Neuronal stem cell (in vitro differentiated cells): Measurements from ENCODE around the gene WWOX.

Experiments
- DNase-seq: peaks from one replicate; pipeline ENCODE4 v3.0.0-alpha.2; 2013; ENCODE audit warnings: low spot score
- H2AFZ ChIP-seq: one replicate; pipeline ENCODE4 v1.6.1; 2013; ENCODE audit warnings: mild to moderate bottlenecking, low read length, inconsistent platforms
- H2AK5ac ChIP-seq: 2 replicates; pipeline ENCODE4 v1.6.1; 2013; ENCODE audit warnings: low read depth, mild to moderate bottlenecking, inconsistent platforms, low read length, moderate library complexity, mixed read lengths
- H2BK120ac ChIP-seq: 2 replicates; pipeline ENCODE4 v1.6.1; 2013; ENCODE audit warnings: low read depth, mild to moderate bottlenecking, inconsistent platforms, low read length, moderate library complexity, mixed read lengths
- H2BK12ac ChIP-seq: one replicate; pipeline ENCODE4 v1.6.1; 2013; ENCODE audit warnings: low read length, inconsistent platforms
- H2BK15ac ChIP-seq: 2 replicates; pipeline ENCODE4 v1.6.1; 2013; ENCODE audit warnings: mild to moderate bottlenecking, low read length, inconsistent platforms, mixed read lengths
- H2BK5ac ChIP-seq: one replicate; pipeline ENCODE4 v1.6.1; 2013; ENCODE audit warnings: inconsistent platforms, mild to moderate bottlenecking, low read length, moderate library complexity
- H3K14ac ChIP-seq: one replicate; pipeline ENCODE4 v1.6.1; 2013; ENCODE audit warnings: low read length, inconsistent platforms
- H3K18ac ChIP-seq: 2 replicates; pipeline ENCODE4 v1.6.1; 2013; ENCODE audit warnings: low read length, inconsistent platforms
- H3K23ac ChIP-seq: 2 replicates; pipeline ENCODE4 v1.6.1; 2013; ENCODE audit warnings: low read depth, mild to moderate bottlenecking, mixed read lengths, low read length, inconsistent platforms; ENCODE audit not compliant: poor library complexity
- H3K27ac ChIP-seq: replicated peaks from 3 replicates; pipeline ENCODE4 v1.5.1; 2013; ENCODE audit warnings: low read length, inconsistent platforms
- H3K27me3 ChIP-seq, 3 experiments: 2 replicates each; pipeline ENCODE4 v1.6.1; 2013; ENCODE audit warnings: low read length in 3 of 3, mild to moderate bottlenecking in 2 of 3, inconsistent platforms in 1 of 3, low read depth in 1 of 3, mixed read lengths in 1 of 3, moderate library complexity in 1 of 3; ENCODE audit not compliant: control insufficient read depth in 3 of 3, insufficient read depth in 3 of 3
- H3K36me3 ChIP-seq, 2 donors: replicated peaks in 1 of 2; 2 replicates each; pipeline ENCODE4 v1.6.1; 2013; ENCODE audit warnings: low read length in 2 of 2; ENCODE audit not compliant: control insufficient read depth in 2 of 2, insufficient read depth in 2 of 2
- H3K4ac ChIP-seq: 2 replicates; pipeline ENCODE4 v1.6.1; 2013; ENCODE audit warnings: inconsistent platforms, mild to moderate bottlenecking, low read length, moderate library complexity
- H3K4me1 ChIP-seq, 2 donors: 1 replicate in 1 of 2; 2 replicates in 1 of 2; pipeline ENCODE4 v1.6.1; 2013; ENCODE audit warnings: low read length in 2 of 2, low read depth in 1 of 2; ENCODE audit not compliant: control insufficient read depth in 2 of 2, insufficient read depth in 1 of 2
- H3K4me2 ChIP-seq: one replicate; pipeline ENCODE4 v1.6.1; 2013; ENCODE audit warnings: mild to moderate bottlenecking, low read length, inconsistent platforms; ENCODE audit not compliant: insufficient read depth, poor library complexity, severe bottlenecking
- H3K4me3 ChIP-seq, 2 donors: 2 replicates each; pipeline ENCODE4 v1.5.1; 2013; ENCODE audit warnings: low read length in 2 of 2, mild to moderate bottlenecking in 2 of 2, inconsistent platforms in 1 of 2, moderate library complexity in 1 of 2
- H3K79me1 ChIP-seq: one replicate; pipeline ENCODE4 v1.6.1; 2013; ENCODE audit warnings: low read depth, mild to moderate bottlenecking, inconsistent platforms, low read length, moderate library complexity
- H3K9ac ChIP-seq: one replicate; pipeline ENCODE4 v1.6.1; 2013; ENCODE audit warnings: mild to moderate bottlenecking, low read depth, low read length, inconsistent platforms; ENCODE audit not compliant: poor library complexity
- H3K9me3 ChIP-seq, 2 donors: replicated peaks in 1 of 2; 2 replicates each; pipeline versions ENCODE3 to v1.6.1; 2013; ENCODE audit warnings: low read length in 2 of 2, mild to moderate bottlenecking in 2 of 2, inconsistent platforms in 1 of 2, low read depth in 1 of 2, mixed read lengths in 1 of 2, moderate library complexity in 1 of 2; ENCODE audit not compliant: control insufficient read depth in 2 of 2, insufficient read depth in 1 of 2
- H4K8ac ChIP-seq: one replicate; pipeline ENCODE4 v1.6.1; 2013; ENCODE audit warnings: low read depth, mild to moderate bottlenecking, inconsistent platforms, low read length, moderate library complexity
- H4K91ac ChIP-seq: one replicate; pipeline ENCODE4 v1.6.1; 2013; ENCODE audit warnings: low read length, low read depth, mild to moderate bottlenecking, inconsistent platforms; ENCODE audit not compliant: poor library complexity
- WGBS, 2 donors: extraction: QIAGEN DNeasy Blood & Tissue Kit; methylation state at CpG; one replicate each; pipeline ENCODE4 v1.1.7; 2013; ENCODE audit warnings: missing lambda C conversion rate in 2 of 2, mixed read lengths in 1 of 2; ENCODE audit not compliant: insufficient read length in 2 of 2, insufficient replicate concordance in 1 of 2; ENCODE audit errors: extremely low coverage in 2 of 2; 5-methylcytosine and 5-hydroxymethylcytosine counted together

The WWOX gene

GRCh38 chr16:78407191-78407590 lies 307.7 kb downstream of the WWOX start:
- no peak overlapping the region for H3K23ac ChIP-seq
- no peaks in the 10 kb centered on the region for H3K4me1 ChIP-seq
- H2AK5ac ChIP-seq = no peak overlapping the region
- peaks cover 3 to 22% of the 10 kb centered on the region in 2 donors for H3K9me3 ChIP-seq
- H3K36me3 ChIP-seq = no peaks in the 10 kb centered on the region
- H2BK15ac ChIP-seq = no peak overlapping the region
- no peak overlapping the region for H3K27ac ChIP-seq
- no peak overlapping the region for H4K91ac ChIP-seq
- H3K9ac ChIP-seq = no peak overlapping the region
- no peak overlapping the region for H2BK5ac ChIP-seq
- no peak overlapping the region for H3K14ac ChIP-seq
- no peak overlapping the region for H2BK12ac ChIP-seq
- no peak overlapping the region for H3K4me3 ChIP-seq
- DNase-seq = no peak
- no peak overlapping the region for H4K8ac ChIP-seq
- no peaks in the 10 kb centered on the region for H3K27me3 ChIP-seq
- H3K4ac ChIP-seq = no peak overlapping the region
- H3K79me1 ChIP-seq = no peaks in the 10 kb centered on the region
- H3K18ac ChIP-seq = no peak overlapping the region
- no peak overlapping the region for H2AFZ ChIP-seq
- H2BK120ac ChIP-seq = no peak overlapping the region
- H3K4me2 ChIP-seq = no peak overlapping the region

GRCh38 chr16:78413651-78414050 lies 314.2 kb downstream of the WWOX start:
- peaks cover 0 to 4% of the 10 kb centered on the region in 2 donors for H3K4me1 ChIP-seq
- no peak overlapping the region for H3K4me3 ChIP-seq
- H3K4ac ChIP-seq = no peak overlapping the region
- H2BK5ac ChIP-seq = no peak overlapping the region
- no peak overlapping the region for H3K4me2 ChIP-seq
- H3K36me3 ChIP-seq = no peaks in the 10 kb centered on the region
- no peak overlapping the region for H2BK12ac ChIP-seq
- no peaks in the 10 kb centered on the region for H3K79me1 ChIP-seq
- H2AK5ac ChIP-seq = no peak overlapping the region
- H4K91ac ChIP-seq = no peak overlapping the region
- no peak for DNase-seq
- no CpG with 5 or more reads among the region's 3 CpGs for WGBS, 2 donors
- H2BK15ac ChIP-seq = no peak overlapping the region
- no peak overlapping the region for H4K8ac ChIP-seq
- H2AFZ ChIP-seq = no peak overlapping the region
- H3K23ac ChIP-seq = no peak overlapping the region
- H3K9ac ChIP-seq = no peak overlapping the region
- no peak overlapping the region for H3K14ac ChIP-seq
- no peaks in the 10 kb centered on the region for H3K27me3 ChIP-seq
- H2BK120ac ChIP-seq = no peak overlapping the region
- peaks cover 5 to 28% of the 10 kb centered on the region in 2 donors for H3K9me3 ChIP-seq
- no peak overlapping the region for H3K27ac ChIP-seq
- no peak overlapping the region for H3K18ac ChIP-seq

GRCh38 chr16:78415013-78415412 lies 315.6 kb downstream of the WWOX start:
- WGBS, 2 donors = no CpG with 5 or more reads among the region's 5 CpGs
- peaks cover 0 to 4% of the 10 kb centered on the region in 2 donors for H3K4me1 ChIP-seq
- H4K91ac ChIP-seq = no peak overlapping the region
- H3K9ac ChIP-seq = no peak overlapping the region
- no peak overlapping the region for H2AFZ ChIP-seq
- no peak overlapping the region for H4K8ac ChIP-seq
- no peak overlapping the region for H2AK5ac ChIP-seq
- no peak for DNase-seq
- no peak overlapping the region for H2BK5ac ChIP-seq
- no peak overlapping the region for H2BK120ac ChIP-seq
- H3K9me3 ChIP-seq = peaks cover 2 to 19% of the 10 kb centered on the region in 2 donors
- no peak overlapping the region for H2BK15ac ChIP-seq
- no peaks in the 10 kb centered on the region for H3K79me1 ChIP-seq
- no peaks in the 10 kb centered on the region for H3K27me3 ChIP-seq
- no peak overlapping the region for H3K4ac ChIP-seq
- no peak overlapping the region for H3K27ac ChIP-seq
- no peak overlapping the region for H3K23ac ChIP-seq
- H3K4me3 ChIP-seq = no peak overlapping the region
- no peak overlapping the region for H3K18ac ChIP-seq
- H3K4me2 ChIP-seq = no peak overlapping the region
- H3K36me3 ChIP-seq = no peaks in the 10 kb centered on the region
- H3K14ac ChIP-seq = no peak overlapping the region
- no peak overlapping the region for H2BK12ac ChIP-seq

DNA sequence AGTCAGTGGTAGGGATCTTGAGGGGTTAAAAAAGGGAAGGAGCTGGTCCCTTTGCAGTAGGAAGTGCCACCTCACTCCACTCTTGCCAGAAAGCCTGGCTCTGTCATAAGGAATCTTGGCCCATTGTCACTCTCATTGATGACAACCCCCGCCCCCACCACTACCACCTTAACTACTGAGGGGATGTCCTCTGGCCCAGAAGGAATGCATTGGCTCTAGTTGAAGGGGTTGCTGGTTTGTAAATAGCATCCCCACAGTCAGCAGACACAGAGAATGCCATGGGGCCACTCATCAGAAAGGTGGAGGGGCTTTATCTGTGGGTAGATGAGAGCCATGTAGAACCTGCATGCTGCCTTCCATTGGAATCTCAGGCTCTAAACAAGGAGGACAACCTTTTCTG lies 316.2 kb downstream of the WWOX start:
- no peak overlapping the region for H2BK5ac ChIP-seq
- no peak overlapping the region for H2BK12ac ChIP-seq
- no peak overlapping the region for H3K4me3 ChIP-seq
- no peak overlapping the region for H2BK120ac ChIP-seq
- H3K79me1 ChIP-seq = no peaks in the 10 kb centered on the region
- H4K91ac ChIP-seq = no peak overlapping the region
- peaks cover 2 to 18% of the 10 kb centered on the region in 2 donors for H3K9me3 ChIP-seq
- H3K4me2 ChIP-seq = no peak overlapping the region
- H3K27me3 ChIP-seq = no peaks in the 10 kb centered on the region
- WGBS, 2 donors = no CpG with 5 or more reads among the region's 1 CpG
- H2AFZ ChIP-seq = no peak overlapping the region
- no peak overlapping the region for H3K27ac ChIP-seq
- DNase-seq = no peak
- no peak overlapping the region for H3K23ac ChIP-seq
- peaks cover 0 to 4% of the 10 kb centered on the region in 2 donors for H3K4me1 ChIP-seq
- no peak overlapping the region for H3K4ac ChIP-seq
- no peak overlapping the region for H2AK5ac ChIP-seq
- no peak overlapping the region for H3K9ac ChIP-seq
- H4K8ac ChIP-seq = no peak overlapping the region
- no peak overlapping the region for H3K18ac ChIP-seq
- no peak overlapping the region for H2BK15ac ChIP-seq
- H3K36me3 ChIP-seq = no peaks in the 10 kb centered on the region
- H3K14ac ChIP-seq = no peak overlapping the region
